ENCODE measurements around the gene MAP4K5.
"Not testable (repeated sequence)": the region's sequence is repeated elsewhere in the genome, so short reads cannot be mapped to it uniquely, and the experiment has no call there.

Gene MAP4K5

DNA sequence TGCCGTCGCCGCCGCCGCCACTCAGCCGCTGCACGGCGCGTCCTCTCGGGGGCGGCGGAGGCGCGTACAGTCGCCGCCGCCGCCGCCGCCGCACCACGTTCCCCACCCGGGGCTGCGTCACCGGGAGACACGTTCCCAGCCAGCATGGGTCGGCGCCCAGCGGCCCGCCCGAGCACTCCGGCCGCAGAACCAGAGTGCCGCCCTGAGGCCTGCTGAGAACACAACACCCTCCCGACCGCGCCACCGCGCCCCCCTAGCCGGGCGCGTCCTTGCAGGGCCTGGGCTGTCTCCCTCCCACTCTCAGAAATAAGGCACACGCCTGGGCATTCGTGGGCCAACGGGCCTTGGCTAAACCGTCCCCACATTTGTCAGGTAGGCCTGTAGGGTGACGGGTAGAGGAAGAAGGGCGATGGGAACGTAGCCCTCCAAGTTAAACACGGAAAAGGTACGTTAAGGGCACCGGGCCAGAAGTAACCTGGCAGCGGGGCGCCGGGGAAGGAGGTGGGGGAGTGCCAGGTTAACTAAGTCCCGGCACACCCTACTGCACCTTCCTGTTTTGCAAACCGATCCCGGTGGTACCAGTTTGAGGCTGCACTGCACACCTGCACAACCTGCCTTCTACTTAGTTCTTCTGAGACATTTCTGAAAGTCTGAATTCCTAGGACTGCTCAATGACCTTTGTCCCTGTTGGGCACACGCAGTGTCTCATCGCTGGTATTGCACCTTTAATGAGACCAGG lies at the start of gene MAP4K5:
MAP4K5 (minus strand) TSS at position 68 of the 739 bp plus-strand sequence. CDS start 520 bp downstream, outside the sequence.
- H3K36me3 ChIP-seq (ENCODE audit: control insufficient read depth in 2 of 2, insufficient read depth in 2 of 2, low read length in 2 of 2) = no peaks in the 10 kb centered on the region
- H3K9me3 ChIP-seq (ENCODE audit: control insufficient read depth in 2 of 2, low read length in 2 of 2) = no peaks in the 10 kb centered on the region
- H3K27ac ChIP-seq (ENCODE audit: low read length) = peak within 1 kb of the TSS; percentile 79
- no peaks in the 10 kb centered on the region for H3K27me3 ChIP-seq (ENCODE audit: control insufficient read depth in 1 of 2, insufficient read depth in 2 of 2, low read length in 2 of 2)
- H3K9ac ChIP-seq (ENCODE audit: low read length in 2 of 2) = peak within 1 kb of the TSS; percentile 77 to 87
- peak within 1 kb of the TSS; percentile 69 to 83 for H3K4me3 ChIP-seq (ENCODE audit: low read length in 2 of 2)
- H3K4me1 ChIP-seq (ENCODE audit: control insufficient read depth, insufficient read depth, low read length) = peaks cover 13% of the 10 kb centered on the region

DNA sequence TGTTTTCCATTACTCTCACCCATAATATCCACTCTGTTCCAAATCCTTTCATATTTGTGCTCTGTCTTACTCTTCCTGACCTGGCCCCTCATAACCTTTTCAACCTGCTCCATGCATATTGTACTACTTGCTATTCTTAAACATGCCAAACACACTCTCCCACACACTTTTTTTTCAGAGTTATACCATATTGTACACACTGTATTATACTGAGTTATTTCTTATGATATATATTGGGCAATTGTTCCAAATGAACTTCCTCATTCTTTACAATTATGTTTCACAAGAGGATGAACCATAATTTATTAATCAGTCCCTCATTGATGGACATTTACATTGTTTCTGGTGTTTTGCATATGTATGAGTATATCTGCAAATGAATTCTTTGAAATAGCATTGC lies 46.1 kb upstream of the MAP4K5 start:
- Histone ChIP-seq H3K9ac (ENCODE audit: low read length in 2 of 2) (no peak overlapping the region), H3K9me3 (ENCODE audit: control insufficient read depth in 2 of 2, low read length in 2 of 2) (no peaks in the 10 kb centered on the region), H3K36me3 (ENCODE audit: control insufficient read depth in 2 of 2, insufficient read depth in 2 of 2, low read length in 2 of 2) (no peaks in the 10 kb centered on the region), H3K4me3 (ENCODE audit: low read length in 2 of 2) (no peak overlapping the region), H3K4me1 (ENCODE audit: control insufficient read depth, insufficient read depth, low read length) (no peaks in the 10 kb centered on the region), H3K27me3 (ENCODE audit: control insufficient read depth in 1 of 2, insufficient read depth in 2 of 2, low read length in 2 of 2) (no peaks in the 10 kb centered on the region), H3K27ac (ENCODE audit: low read length) (no peak overlapping the region)

GRCh38 chr14:50577982-50578381 lies 45.6 kb upstream of the MAP4K5 start:
- no peaks in the 10 kb centered on the region for H3K4me1 ChIP-seq (ENCODE audit: control insufficient read depth, insufficient read depth, low read length)
- no peak overlapping the region for H3K4me3 ChIP-seq (ENCODE audit: low read length in 2 of 2)
- H3K27ac ChIP-seq (ENCODE audit: low read length) = no peak overlapping the region
- H3K9ac ChIP-seq (ENCODE audit: low read length in 2 of 2) = no peak overlapping the region
- H3K9me3 ChIP-seq (ENCODE audit: control insufficient read depth in 2 of 2, low read length in 2 of 2) = no peaks in the 10 kb centered on the region
- H3K27me3 ChIP-seq (ENCODE audit: control insufficient read depth in 1 of 2, insufficient read depth in 2 of 2, low read length in 2 of 2) = no peaks in the 10 kb centered on the region
- no peaks in the 10 kb centered on the region for H3K36me3 ChIP-seq (ENCODE audit: control insufficient read depth in 2 of 2, insufficient read depth in 2 of 2, low read length in 2 of 2)

- H3K9me3 ChIP-seq (ENCODE audit: control insufficient read depth in 2 of 2, low read length in 2 of 2) = peaks cover 0 to 4% of the 10 kb centered on the region in 2 donors
- H3K27ac ChIP-seq (ENCODE audit: low read length) = no peak overlapping the region
- H3K4me1 ChIP-seq (ENCODE audit: control insufficient read depth, insufficient read depth, low read length) = no peaks in the 10 kb centered on the region
- no peak overlapping the region for H3K9ac ChIP-seq (ENCODE audit: low read length in 2 of 2)
- no peaks in the 10 kb centered on the region for H3K27me3 ChIP-seq (ENCODE audit: control insufficient read depth in 1 of 2, insufficient read depth in 2 of 2, low read length in 2 of 2)
- H3K36me3 ChIP-seq (ENCODE audit: control insufficient read depth in 2 of 2, insufficient read depth in 2 of 2, low read length in 2 of 2) = no peaks in the 10 kb centered on the region
- no peak overlapping the region for H3K4me3 ChIP-seq (ENCODE audit: low read length in 2 of 2)
These were observed 43.4 kb upstream of the MAP4K5 start for GRCh38 chr14:50575769-50576168.

DNA sequence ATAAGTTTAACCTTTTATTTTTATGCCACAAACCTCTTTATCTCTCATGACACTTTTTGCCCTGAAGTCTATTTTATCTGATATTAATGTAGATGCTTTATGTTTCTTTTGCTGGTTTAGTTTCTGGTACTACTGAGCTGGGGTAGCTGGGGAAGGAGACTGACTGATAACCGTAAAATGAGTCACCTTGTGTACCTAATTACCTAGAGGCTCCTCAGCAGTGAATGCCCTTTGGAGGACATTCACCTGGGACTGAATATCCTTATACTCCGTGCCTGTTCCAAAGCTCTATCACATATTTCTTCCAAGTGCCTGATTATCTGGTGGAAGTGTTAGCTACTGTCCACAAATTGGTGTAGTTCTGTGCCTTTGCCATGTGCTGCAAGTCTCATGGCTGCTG lies 41.5 kb upstream of the MAP4K5 start:
- Histone ChIP-seq H3K4me3 (ENCODE audit: low read length in 2 of 2) (no peak overlapping the region), H3K9me3 (ENCODE audit: control insufficient read depth in 2 of 2, low read length in 2 of 2) (peaks cover 4 to 10% of the 10 kb centered on the region in 2 donors), H3K4me1 (ENCODE audit: control insufficient read depth, insufficient read depth, low read length) (no peaks in the 10 kb centered on the region), H3K36me3 (ENCODE audit: control insufficient read depth in 2 of 2, insufficient read depth in 2 of 2, low read length in 2 of 2) (no peaks in the 10 kb centered on the region), H3K27me3 (ENCODE audit: control insufficient read depth in 1 of 2, insufficient read depth in 2 of 2, low read length in 2 of 2) (no peaks in the 10 kb centered on the region), H3K9ac (ENCODE audit: low read length in 2 of 2) (no peak overlapping the region), H3K27ac (ENCODE audit: low read length) (no peak overlapping the region)

GRCh38 chr14:50569714-50570274 lies 37.4 kb upstream of the MAP4K5 start:
- Histone ChIP-seq H3K4me1 (ENCODE audit: control insufficient read depth, insufficient read depth, low read length) (no peaks in the 10 kb centered on the region), H3K4me3 (ENCODE audit: low read length in 2 of 2) (no peak overlapping the region), H3K9me3 (ENCODE audit: control insufficient read depth in 2 of 2, low read length in 2 of 2) (peaks cover 4 to 11% of the 10 kb centered on the region in 2 donors), H3K27me3 (ENCODE audit: control insufficient read depth in 1 of 2, insufficient read depth in 2 of 2, low read length in 2 of 2) (no peaks in the 10 kb centered on the region), H3K36me3 (ENCODE audit: control insufficient read depth in 2 of 2, insufficient read depth in 2 of 2, low read length in 2 of 2) (no peaks in the 10 kb centered on the region), H3K9ac (ENCODE audit: low read length in 2 of 2) (no peak overlapping the region), H3K27ac (ENCODE audit: low read length) (no peak overlapping the region)

DNA sequence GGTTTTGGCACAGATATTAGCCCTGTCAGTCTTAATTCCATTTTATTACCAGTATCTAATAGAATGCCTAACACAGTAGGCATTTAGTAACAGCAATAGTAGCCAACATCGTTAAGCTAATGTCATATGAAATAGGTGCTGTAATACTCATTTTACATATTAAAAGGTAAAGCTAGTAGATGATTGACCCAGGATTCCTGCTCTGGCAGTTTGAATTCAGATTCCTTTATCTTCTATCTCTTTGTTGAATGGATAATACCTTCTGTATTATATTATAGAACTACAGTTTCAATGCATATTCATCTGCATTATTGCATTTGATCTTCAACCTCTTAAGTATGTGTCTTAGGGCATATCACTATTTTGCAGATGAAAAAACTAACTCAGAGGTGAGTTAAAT lies 30.5 kb upstream of the MAP4K5 start:
- no peak overlapping the region for H3K4me3 ChIP-seq (ENCODE audit: low read length in 2 of 2)

DNA sequence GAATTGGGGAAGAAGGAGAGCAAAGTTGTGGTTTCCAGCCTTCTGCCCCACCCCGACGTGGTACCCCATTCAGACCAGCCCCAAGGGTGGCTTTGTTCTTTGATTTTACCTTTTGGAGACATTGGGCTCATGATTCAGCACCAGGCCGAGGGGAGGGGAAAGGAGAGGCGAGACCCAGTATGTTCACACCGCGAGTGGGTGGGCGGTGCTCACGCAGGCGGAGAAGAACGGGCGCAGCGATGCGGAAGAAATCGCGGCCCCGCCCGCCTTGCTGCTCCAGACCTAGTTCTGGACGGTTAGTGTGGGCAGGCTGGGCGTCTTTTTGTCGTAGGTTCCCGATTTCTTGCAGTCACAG lies 28.5 kb upstream of the MAP4K5 start:
- H3K4me1 ChIP-seq (ENCODE audit: control insufficient read depth, insufficient read depth, low read length) = peaks cover 14% of the 10 kb centered on the region
- H3K27me3 ChIP-seq (ENCODE audit: control insufficient read depth in 1 of 2, insufficient read depth in 2 of 2, low read length in 2 of 2) = no peaks in the 10 kb centered on the region
- H3K4me3 ChIP-seq (ENCODE audit: low read length in 2 of 2) = peak overlapping the region; percentile 95 to 97
- H3K36me3 ChIP-seq (ENCODE audit: control insufficient read depth in 2 of 2, insufficient read depth in 2 of 2, low read length in 2 of 2) = no peaks in the 10 kb centered on the region
- H3K9me3 ChIP-seq (ENCODE audit: control insufficient read depth in 2 of 2, low read length in 2 of 2) = no peaks in the 10 kb centered on the region
- peak overlapping the region; percentile 95 for H3K27ac ChIP-seq (ENCODE audit: low read length)
- H3K9ac ChIP-seq (ENCODE audit: low read length in 2 of 2) = peak overlapping the region; percentile 80 to 90

More for the DNA sequence above, 30.5 kb upstream of the MAP4K5 start:
- Histone ChIP-seq H3K27ac (ENCODE audit: low read length) (no peak overlapping the region), H3K27me3 (ENCODE audit: control insufficient read depth in 1 of 2, insufficient read depth in 2 of 2, low read length in 2 of 2) (no peaks in the 10 kb centered on the region), H3K9ac (ENCODE audit: low read length in 2 of 2) (no peak overlapping the region), H3K4me1 (ENCODE audit: control insufficient read depth, insufficient read depth, low read length) (peaks cover 14% of the 10 kb centered on the region), H3K9me3 (ENCODE audit: control insufficient read depth in 2 of 2, low read length in 2 of 2) (no peaks in the 10 kb centered on the region), H3K36me3 (ENCODE audit: control insufficient read depth in 2 of 2, insufficient read depth in 2 of 2, low read length in 2 of 2) (no peaks in the 10 kb centered on the region)

GRCh38 chr14:50559990-50560930 lies 27.9 kb upstream of the MAP4K5 start, which contains the start of gene ATL1:
Gene ATL1 (plus strand): TSS chr14:50560145. CDS start chr14:50560266, 121 bp downstream.
- Histone ChIP-seq H3K36me3 (ENCODE audit: control insufficient read depth in 2 of 2, insufficient read depth in 2 of 2, low read length in 2 of 2) (no peaks in the 10 kb centered on the region), H3K27me3 (ENCODE audit: control insufficient read depth in 1 of 2, insufficient read depth in 2 of 2, low read length in 2 of 2) (no peaks in the 10 kb centered on the region), H3K27ac (ENCODE audit: low read length) (peak within 1 kb of the TSS; percentile 95), H3K9ac (ENCODE audit: low read length in 2 of 2) (peak within 1 kb of the TSS; percentile 80 to 90), H3K4me1 (ENCODE audit: control insufficient read depth, insufficient read depth, low read length) (peaks cover 14% of the 10 kb centered on the region), H3K9me3 (ENCODE audit: control insufficient read depth in 2 of 2, low read length in 2 of 2) (no peaks in the 10 kb centered on the region), H3K4me3 (ENCODE audit: low read length in 2 of 2) (peak within 1 kb of the TSS; percentile 95 to 97)

GRCh38 chr14:50552796-50553195 lies 20.4 kb upstream of the MAP4K5 start:
- not testable (repeated sequence) for H3K27me3 ChIP-seq (ENCODE audit: control insufficient read depth in 1 of 2, insufficient read depth in 2 of 2, low read length in 2 of 2); H3K4me3 ChIP-seq (ENCODE audit: low read length in 2 of 2); H3K36me3 ChIP-seq (ENCODE audit: control insufficient read depth in 2 of 2, insufficient read depth in 2 of 2, low read length in 2 of 2); H3K4me1 ChIP-seq (ENCODE audit: control insufficient read depth, insufficient read depth, low read length); H3K27ac ChIP-seq (ENCODE audit: low read length); H3K9me3 ChIP-seq (ENCODE audit: control insufficient read depth in 2 of 2, low read length in 2 of 2); H3K9ac ChIP-seq (ENCODE audit: low read length in 2 of 2)
